HCEC 1CT (cell line): ENCODE data around the gene NLK.
"Not testable (repeated sequence)": the region's sequence is repeated elsewhere in the genome, so short reads cannot be mapped to it uniquely, and the experiment has no call there.

Source experiments
- DNase-seq: peaks from one replicate; pipeline ENCODE4 v3.0.0-alpha.2; 2017

The NLK gene

GRCh38 chr17:28042657-28042720 lies at the start of gene NLK:
NLK (plus strand) TSS chr17:28042677; CDS start chr17:28042874, 197 bp downstream.
- no peak for DNase-seq

GRCh38 chr17:27993161-27993695 lies 49.2 kb upstream of the NLK start:
- no peak for DNase-seq

GRCh38 chr17:27993723-27994310 lies 48.7 kb upstream of the NLK start:
- DNase-seq = peak; percentile 18

- DNase-seq = no peak
These were observed 47.9 kb upstream of the NLK start for GRCh38 chr17:27994586-27994985.

GRCh38 chr17:27995554-27995953 lies 46.9 kb upstream of the NLK start:
- no peak for DNase-seq

- no peak for DNase-seq
These were observed 46.1 kb upstream of the NLK start for GRCh38 chr17:27996202-27997043.

- no peak for DNase-seq
These were observed 45.5 kb upstream of the NLK start for GRCh38 chr17:27997044-27997401.

GRCh38 chr17:27997522-27997921 lies 45.0 kb upstream of the NLK start:
- DNase-seq = no peak

- DNase-seq = no peak
These were observed 41.3 kb upstream of the NLK start for GRCh38 chr17:28001149-28001548.

- no peak for DNase-seq
These were observed 38.1 kb upstream of the NLK start for GRCh38 chr17:28004344-28004743.

- DNase-seq = not testable (repeated sequence)
These were observed 34.6 kb upstream of the NLK start for GRCh38 chr17:28007925-28008324.

GRCh38 chr17:28008513-28008912 lies 34.0 kb upstream of the NLK start:
- DNase-seq = peak; percentile 16

GRCh38 chr17:28010406-28010805 lies 32.1 kb upstream of the NLK start:
- no peak for DNase-seq

- DNase-seq = peak; percentile 41
These were observed 23.9 kb upstream of the NLK start for GRCh38 chr17:28018439-28019070.

GRCh38 chr17:28020515-28020914 lies 22.0 kb upstream of the NLK start:
- no peak for DNase-seq

GRCh38 chr17:28029044-28029443 lies 13.4 kb upstream of the NLK start:
- DNase-seq = no peak

- DNase-seq = no peak
These were observed 12.1 kb upstream of the NLK start for GRCh38 chr17:28030386-28030785.

- no peak for DNase-seq
These were observed 11.3 kb upstream of the NLK start for GRCh38 chr17:28031174-28031573.

- peak; percentile 94 for DNase-seq
These were observed 8.3 kb upstream of the NLK start for GRCh38 chr17:28033972-28034714.

- DNase-seq = not testable (repeated sequence)
These were observed 7.0 kb upstream of the NLK start for GRCh38 chr17:28035452-28035851.

- not testable (repeated sequence) for DNase-seq
These were observed 6.6 kb upstream of the NLK start for GRCh38 chr17:28035884-28036283.

- DNase-seq = peak; percentile 62
These were observed 3.7 kb upstream of the NLK start for GRCh38 chr17:28038802-28039201.

GRCh38 chr17:28039251-28039650 lies 3.2 kb upstream of the NLK start:
- DNase-seq = no peak

- no peak for DNase-seq
These were observed 2.1 kb upstream of the NLK start for GRCh38 chr17:28040406-28040805.
